NCI-H345 (cell line): ENCODE measurements around the gene CRYZL1.

Experiments
- DNase-seq: peaks from one replicate; lab custom pipeline; 2025; lab: John Stamatoyannopoulos, UW

The CRYZL1 gene

GRCh38 chr21:33541105-33541711 lies 100.3 kb downstream of the CRYZL1 start:
- no peak for DNase-seq

GRCh38 chr21:33540711-33541104 lies 100.8 kb downstream of the CRYZL1 start:
- no peak for DNase-seq

- no peak for DNase-seq
Observed at GRCh38 chr21:33539616-33540015, 101.9 kb downstream of the CRYZL1 start.
